Uterus (tissue), 2 donors: ENCODE measurements around the gene POC1B.

Experiments used
- POLR2A ChIP-seq, 2 donors: fragments of 450-650 bp; IDR thresholded peaks; one replicate each; pipeline ENCODE4 v1.6.1; 2016; ENCODE audit warnings: antibody characterized with exemption in 2 of 2, mild to moderate bottlenecking in 1 of 2, moderate library complexity in 1 of 2
- TF ChIP-seq, protein P1 (sequence below), 4 experiments: fragments of 200-600 bp in 2 of 4; fragments of 450-650 bp in 2 of 4; sonication (generic) in 2 of 4; IDR thresholded peaks; one replicate each; pipeline ENCODE4 v1.5.1; 2016 to 2019; ENCODE audit warnings: antibody characterized with exemption in 4 of 4, mild to moderate bottlenecking in 2 of 4, moderate library complexity in 1 of 4

DNA sequence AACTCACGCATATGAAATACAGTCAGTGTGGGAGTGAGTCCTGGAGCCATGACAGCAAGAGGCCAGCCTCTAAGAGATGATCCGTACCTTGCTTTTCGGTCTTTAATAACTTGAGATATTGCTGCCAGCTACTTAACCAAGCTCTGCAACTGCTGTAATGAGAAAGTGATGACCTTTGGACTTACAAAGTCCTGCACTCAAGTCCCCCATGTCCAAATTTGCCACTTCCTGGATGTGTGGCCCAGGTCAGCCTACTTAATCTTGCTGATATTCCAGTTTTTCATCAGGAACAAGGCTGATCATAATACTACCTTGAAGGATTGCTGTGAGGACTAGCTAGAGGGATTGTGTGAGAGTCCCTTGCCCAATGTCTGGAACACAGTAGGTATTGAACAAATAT lies 139.7 kb downstream of the POC1B start:
- TF ChIP-seq POLR2A (IDR thresholded peaks at IDR 0.05), result no peak
- TF ChIP-seq, protein P1, sequence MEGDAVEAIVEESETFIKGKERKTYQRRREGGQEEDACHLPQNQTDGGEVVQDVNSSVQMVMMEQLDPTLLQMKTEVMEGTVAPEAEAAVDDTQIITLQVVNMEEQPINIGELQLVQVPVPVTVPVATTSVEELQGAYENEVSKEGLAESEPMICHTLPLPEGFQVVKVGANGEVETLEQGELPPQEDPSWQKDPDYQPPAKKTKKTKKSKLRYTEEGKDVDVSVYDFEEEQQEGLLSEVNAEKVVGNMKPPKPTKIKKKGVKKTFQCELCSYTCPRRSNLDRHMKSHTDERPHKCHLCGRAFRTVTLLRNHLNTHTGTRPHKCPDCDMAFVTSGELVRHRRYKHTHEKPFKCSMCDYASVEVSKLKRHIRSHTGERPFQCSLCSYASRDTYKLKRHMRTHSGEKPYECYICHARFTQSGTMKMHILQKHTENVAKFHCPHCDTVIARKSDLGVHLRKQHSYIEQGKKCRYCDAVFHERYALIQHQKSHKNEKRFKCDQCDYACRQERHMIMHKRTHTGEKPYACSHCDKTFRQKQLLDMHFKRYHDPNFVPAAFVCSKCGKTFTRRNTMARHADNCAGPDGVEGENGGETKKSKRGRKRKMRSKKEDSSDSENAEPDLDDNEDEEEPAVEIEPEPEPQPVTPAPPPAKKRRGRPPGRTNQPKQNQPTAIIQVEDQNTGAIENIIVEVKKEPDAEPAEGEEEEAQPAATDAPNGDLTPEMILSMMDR (IDR thresholded peaks at IDR 0.05), result no peak
